NCI-H82 treated with DMSO at 0.1 percent for 48 hours (cell line): Measurements from ENCODE around the gene GSTM2.

Experiments used
- DNase-seq: peaks from one replicate; lab custom pipeline; 2025; ENCODE audit not compliant: unreplicated experiment; lab: John Stamatoyannopoulos, UW

GSTM2 gene

DNA sequence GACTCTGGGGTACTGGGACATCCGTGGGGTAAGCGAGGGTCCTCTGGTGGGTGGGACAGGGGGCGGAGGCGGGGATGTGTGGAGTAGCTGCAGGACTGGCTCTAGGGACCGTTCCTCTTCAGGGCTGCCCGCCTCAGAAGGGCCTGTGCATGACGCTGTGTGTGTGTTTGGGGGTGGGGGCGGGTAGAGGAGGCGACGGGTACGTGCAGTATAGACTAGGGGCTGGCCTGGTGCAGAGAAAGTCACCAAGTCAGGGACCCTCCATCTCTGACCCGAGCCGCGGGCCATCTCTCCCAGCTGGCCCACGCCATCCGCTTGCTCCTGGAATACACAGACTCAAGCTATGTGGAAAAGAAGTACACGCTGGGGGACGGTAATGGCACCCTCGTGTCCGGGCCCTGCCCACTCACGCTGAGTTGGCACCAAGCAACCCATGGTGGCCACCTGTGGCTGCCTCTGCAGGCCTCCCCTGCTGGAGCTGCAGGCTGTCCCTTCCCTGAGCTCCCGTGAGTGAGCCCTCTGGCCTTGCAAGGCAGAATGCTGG, 44.5 kb downstream of the GSTM2 start:
- no peak for DNase-seq

DNA sequence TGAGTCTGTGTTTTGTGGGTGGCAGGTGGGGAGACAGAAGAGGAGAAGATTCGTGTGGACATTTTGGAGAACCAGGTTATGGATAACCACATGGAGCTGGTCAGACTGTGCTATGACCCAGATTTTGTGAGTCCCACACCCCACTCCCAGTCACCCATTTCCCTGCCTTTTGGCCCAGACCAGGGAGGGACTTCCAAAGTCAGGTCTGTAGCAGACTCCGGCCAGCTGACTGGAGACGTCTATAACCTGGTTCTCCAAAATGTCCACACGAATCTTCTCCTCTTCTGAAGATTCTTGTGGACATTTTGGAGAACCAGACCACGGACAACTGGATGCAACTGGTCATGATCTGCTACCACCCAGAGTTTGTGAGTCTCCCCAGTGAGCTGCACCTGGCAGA, 45.8 kb downstream of the GSTM2 start:
- DNase-seq, result no peak

DNA sequence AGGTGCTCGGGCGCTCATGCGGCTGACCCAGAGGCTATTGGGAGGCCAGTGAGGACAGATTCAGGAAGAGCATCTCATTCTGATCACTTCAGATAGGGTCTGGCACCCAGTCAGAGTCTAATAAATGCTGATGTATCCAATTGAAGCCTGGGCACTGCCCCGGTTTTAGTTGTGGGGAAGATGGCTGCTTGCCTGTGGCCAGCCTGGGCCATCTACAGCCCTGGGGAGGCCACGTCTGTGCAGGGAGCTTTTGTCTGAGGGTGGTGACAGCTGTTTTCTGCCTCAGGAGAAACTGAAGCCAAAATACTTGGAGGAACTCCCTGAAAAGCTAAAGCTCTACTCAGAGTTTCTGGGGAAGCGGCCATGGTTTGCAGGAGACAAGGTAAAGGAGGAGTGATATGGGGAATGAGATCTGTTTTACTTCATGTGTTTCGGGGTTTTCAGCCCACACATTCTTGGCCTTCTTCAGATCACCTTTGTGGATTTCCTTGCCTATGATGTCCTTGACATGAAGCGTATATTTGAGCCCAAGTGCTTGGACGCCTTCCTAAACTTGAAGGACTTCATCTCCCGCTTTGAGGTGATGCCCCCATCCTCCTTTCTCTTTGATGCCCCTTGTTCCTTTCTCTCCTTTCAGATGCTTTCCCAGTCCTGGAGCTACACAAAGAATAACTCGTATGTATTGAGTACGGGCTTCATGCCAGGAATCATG, 47.0 kb downstream of the GSTM2 start:
- no peak for DNase-seq

DNA sequence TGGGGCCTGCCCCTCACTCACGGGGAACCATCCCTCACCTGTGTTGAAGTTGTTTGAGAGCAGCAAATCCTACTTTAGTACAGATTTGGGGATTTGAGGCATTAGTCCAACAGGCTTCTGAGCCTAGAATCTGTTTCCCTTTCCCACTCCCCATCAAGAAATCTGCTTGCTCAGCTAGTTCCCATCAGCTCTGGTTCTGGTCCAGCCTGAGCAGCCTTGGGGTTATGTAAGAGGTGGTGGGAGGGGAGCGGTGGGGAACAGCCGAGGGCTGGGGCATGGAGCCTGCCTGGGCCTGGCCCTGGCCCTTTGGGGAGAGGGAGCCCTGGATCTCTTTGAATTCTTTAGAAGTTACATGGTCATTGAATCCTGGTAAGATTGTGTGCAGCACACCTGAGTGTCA, 48.3 kb downstream of the GSTM2 start:
- no peak for DNase-seq

DNA sequence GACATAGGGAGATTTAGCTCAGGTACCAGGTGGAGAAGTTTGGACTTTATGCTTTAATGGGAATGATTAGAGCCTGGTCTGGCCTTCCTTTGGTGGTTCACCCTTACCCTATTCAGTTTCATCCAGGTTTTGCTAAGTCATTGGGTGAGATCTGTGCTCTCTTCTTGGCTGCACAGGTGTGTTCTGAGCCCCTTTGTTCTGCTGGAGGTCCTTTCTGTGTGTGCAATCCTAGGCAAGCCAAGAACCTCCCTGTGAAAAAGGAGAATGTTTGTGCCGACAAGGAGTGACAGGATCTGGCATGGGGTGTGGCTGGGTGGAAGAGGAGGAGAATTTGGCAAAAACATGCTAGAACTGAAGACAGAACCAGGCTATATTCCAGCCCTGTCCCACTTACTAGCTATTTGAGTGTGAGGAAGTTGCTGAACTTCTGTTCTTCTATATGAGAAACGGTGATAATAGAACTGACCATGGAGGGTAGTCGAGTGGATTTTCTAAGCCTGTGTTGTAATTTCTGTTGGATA, 48.8 kb downstream of the GSTM2 start:
- DNase-seq, result no peak

DNA sequence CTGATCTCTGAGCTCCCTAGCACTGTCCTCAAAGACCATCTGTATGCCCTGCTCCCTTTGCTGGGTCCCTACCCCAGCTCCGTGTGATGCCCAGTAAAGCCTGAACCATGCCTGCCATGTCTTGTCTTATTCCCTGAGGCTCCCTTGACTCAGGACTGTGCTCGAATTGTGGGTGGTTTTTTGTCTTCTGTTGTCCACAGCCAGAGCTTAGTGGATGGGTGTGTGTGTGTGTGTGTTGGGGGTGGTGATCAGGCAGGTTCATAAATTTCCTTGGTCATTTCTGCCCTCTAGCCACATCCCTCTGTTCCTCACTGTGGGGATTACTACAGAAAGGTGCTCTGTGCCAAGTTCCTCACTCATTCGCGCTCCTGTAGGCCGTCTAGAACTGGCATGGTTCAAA, 49.9 kb downstream of the GSTM2 start:
- DNase-seq, result no peak

DNA sequence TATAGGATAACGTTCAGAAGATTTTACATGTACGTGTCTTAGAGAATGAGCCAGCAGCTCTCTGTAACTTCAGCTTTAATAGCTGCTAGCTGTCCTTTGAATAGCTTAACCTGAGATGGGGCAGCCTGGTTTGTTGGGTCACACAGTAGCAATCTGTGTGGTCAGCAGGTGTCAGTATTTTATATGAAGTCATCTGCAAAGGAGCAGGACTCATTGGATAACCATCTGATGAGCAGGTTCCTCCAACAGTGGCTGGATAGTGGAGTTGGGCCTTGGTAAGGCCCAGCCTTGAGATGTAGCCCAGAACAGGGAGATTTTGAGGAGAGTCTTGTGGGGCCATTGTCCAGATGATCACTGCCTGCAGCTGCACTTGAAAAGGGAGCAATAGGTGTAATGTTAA, 50.6 kb downstream of the GSTM2 start:
- no peak for DNase-seq

DNA sequence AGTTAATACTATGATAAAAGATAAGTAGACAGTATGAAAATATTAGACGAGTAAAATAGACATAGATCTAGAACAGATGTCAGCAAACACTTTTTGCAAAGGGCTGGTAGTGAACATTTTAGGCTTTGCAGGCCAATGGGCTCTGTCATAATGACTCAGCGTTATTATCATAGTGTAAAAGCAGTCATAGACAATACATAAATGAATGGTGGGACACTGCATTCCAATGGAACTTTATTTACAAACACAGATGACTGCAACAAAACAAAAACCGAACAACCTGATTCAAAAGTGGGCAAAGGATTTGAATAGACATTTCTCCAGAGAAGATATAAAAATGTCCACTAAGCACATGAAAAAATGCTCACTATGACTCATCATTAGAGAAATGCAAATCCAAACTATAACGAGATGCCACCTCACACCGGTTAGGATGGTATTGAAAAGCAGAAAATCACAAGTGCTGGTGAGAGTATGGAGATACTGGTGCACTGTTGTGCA, 51.5 kb downstream of the GSTM2 start:
- DNase-seq, result no peak

DNA sequence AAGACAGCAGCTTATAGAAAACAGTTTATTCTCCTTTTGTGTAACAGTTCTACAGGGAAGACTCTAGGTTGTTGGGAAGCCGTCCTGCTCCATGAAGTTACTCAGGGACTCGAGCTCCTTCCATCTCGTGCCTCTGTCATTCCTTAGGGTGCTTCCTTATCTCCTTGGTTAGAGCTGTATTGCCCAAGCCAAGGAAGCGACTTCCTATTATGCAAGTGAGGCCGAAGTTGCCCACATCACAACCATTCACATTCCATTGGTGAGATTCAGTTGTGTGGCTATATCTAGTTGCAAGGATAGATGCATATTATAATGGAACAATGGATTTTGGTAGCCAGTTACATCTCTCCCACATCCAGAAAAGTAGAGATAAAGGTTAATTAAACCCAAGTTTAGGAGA, 53.2 kb downstream of the GSTM2 start:
- DNase-seq, result no peak

DNA sequence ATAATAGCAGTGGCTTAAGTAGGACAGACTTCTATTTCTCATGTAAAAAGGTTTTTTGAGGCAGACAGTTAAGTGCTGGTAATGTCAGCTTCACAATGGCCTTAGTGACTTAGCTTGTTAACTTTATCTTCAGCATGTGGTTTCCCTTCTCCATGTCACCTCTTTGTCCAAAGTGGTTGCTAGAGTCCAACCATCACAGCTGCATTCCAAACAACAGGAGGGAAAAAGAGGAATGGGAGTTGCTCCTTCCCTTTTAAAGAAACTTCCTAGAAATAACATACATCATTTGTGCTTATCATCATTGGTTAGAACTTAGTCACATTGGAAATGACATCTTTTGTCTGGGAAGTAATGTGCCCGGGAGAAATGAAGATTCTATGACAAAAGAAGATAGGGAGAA, 54.1 kb downstream of the GSTM2 start:
- no peak for DNase-seq

DNA sequence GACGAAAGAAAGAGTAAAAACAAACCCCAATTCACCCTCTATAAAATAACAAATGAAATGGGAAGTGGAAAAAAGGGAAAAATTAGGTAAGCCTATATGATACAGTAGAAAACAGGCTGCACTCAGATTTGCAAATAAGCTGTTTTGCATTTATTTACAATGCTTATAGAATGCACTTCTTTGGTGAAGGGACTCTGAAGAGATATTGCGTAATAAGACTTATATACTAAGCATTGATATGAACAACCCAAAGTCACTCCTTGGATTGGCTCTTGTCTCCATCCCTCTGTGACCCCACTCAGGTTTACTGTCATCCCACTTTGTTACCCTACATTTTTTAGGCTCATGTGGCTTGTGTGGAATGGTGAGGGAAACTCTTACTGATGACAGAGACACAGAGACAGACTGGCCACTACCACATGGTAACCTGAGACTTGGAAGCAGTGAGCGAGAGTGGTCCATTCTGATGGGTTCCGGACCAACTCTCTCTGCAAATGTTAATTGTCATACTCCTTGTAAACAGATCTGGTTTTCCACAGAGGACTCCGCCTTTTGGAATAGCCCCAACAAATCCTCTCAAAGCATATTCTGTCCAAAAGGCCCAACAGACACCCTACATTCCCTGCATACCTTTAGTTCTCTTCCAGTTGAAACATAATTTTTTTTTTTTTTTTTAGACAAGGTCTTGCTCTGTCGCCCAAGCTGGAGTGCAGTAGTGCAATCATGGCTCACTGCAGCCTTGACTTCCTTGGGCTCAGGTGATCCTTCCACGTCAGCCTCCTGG, 55.2 kb downstream of the GSTM2 start:
- no peak for DNase-seq
